DOHH2 (cell line): Measurements from ENCODE around the gene RIPK1.

Experiments
- H3F3A ChIP-seq: fragments of 200-600 bp; sonication (generic), shearing (Covaris generic); 2 replicates; pipeline ENCODE4 v1.6.0; 2016; ENCODE audit warnings: antibody characterized with exemption, mild to moderate bottlenecking; ENCODE audit not compliant: control insufficient read depth, insufficient read depth
- H3K27ac ChIP-seq: fragments of 200-600 bp; sonication (generic); 2 replicates; pipeline ENCODE4 v1.5.1; 2014; ENCODE audit warnings: low read depth, mild to moderate bottlenecking, low read length, moderate library complexity
- H3K27me3 ChIP-seq: fragments of 200-600 bp; sonication (generic); 2 replicates; pipeline ENCODE4 v1.6.1; 2014; ENCODE audit warnings: mild to moderate bottlenecking, low read length, mixed read lengths; ENCODE audit not compliant: control insufficient read depth
- H3K36me3 ChIP-seq: fragments of 200-600 bp; sonication (generic); 2 replicates; pipeline ENCODE4 v1.6.1; 2014; ENCODE audit warnings: mild to moderate bottlenecking, low read length, moderate library complexity, mixed read lengths; ENCODE audit not compliant: control insufficient read depth
- H3K4me1 ChIP-seq: fragments of 200-600 bp; sonication (generic); 2 replicates; pipeline ENCODE4 v1.6.1; 2014; ENCODE audit warnings: mild to moderate bottlenecking, low read length, mixed read lengths; ENCODE audit not compliant: control insufficient read depth
- H3K4me2 ChIP-seq: fragments of 200-600 bp; sonication (generic); 2 replicates; pipeline ENCODE4 v1.6.0; 2014; ENCODE audit warnings: mild to moderate bottlenecking, low read length, moderate library complexity
- H3K4me3 ChIP-seq: fragments of 200-600 bp; sonication (generic); 2 replicates; pipeline ENCODE4 v1.5.1; 2014; ENCODE audit warnings: mild to moderate bottlenecking, low read length, mixed read lengths
- H3K79me2 ChIP-seq: fragments of 200-600 bp; sonication (generic); 2 replicates; pipeline ENCODE4 v1.6.1; 2014; ENCODE audit warnings: mild to moderate bottlenecking, low read length, mixed read lengths; ENCODE audit not compliant: control insufficient read depth
- H3K9me2 ChIP-seq: fragments of 200-600 bp; sonication (generic); replicated peaks from 2 replicates; pipeline ENCODE4 v1.6.1; 2014; ENCODE audit warnings: mild to moderate bottlenecking, low read length, mixed read lengths; ENCODE audit not compliant: control insufficient read depth
- H3K9me3 ChIP-seq: fragments of 200-600 bp; sonication (generic); 2 replicates; pipeline ENCODE4 v1.6.1; 2014; ENCODE audit warnings: antibody characterized with exemption, low read length, mixed read lengths; ENCODE audit not compliant: control insufficient read depth, insufficient read depth
- H4K20me1 ChIP-seq: fragments of 200-600 bp; sonication (generic); 2 replicates; pipeline ENCODE4 v1.6.0; 2014; ENCODE audit warnings: low read depth, mild to moderate bottlenecking, antibody characterized with exemption, low read length, moderate library complexity; ENCODE audit not compliant: control insufficient read depth, insufficient read depth
- CTCF ChIP-seq: fragments of 200-600 bp; sonication (generic); IDR thresholded peaks from one replicate; pipeline ENCODE4 v1.5.1; 2014; ENCODE audit warnings: antibody characterized with exemption, mild to moderate bottlenecking, low read depth, low read length; ENCODE audit not compliant: poor library complexity, severe bottlenecking
- EZH2phosphoT487 ChIP-seq: fragments of 200-600 bp; sonication (generic); IDR thresholded peaks from 2 replicates; pipeline ENCODE4 v1.6.1; 2017; ENCODE audit warnings: borderline replicate concordance, mild to moderate bottlenecking, antibody characterized with exemption, low read length, moderate library complexity, mixed read lengths

The RIPK1 gene

GRCh38 chr6:3128356-3129108 is 60.2 kb downstream of the RIPK1 start:
- peaks cover 30% of the 10 kb centered on the region for H3K36me3 ChIP-seq
- H4K20me1 ChIP-seq: no peaks in the 10 kb centered on the region
- no peak overlapping the region for H3K27ac ChIP-seq
- H3K4me2 ChIP-seq: peak overlapping the region; percentile 29; the same call in 1 of the 2 replicates
- peaks cover 46% of the 10 kb centered on the region for H3K4me1 ChIP-seq
- H3F3A ChIP-seq: peaks cover 9% of the 10 kb centered on the region
- H3K79me2 ChIP-seq: no peaks in the 10 kb centered on the region
- TF ChIP-seq CTCF (no peak), EZH2phosphoT487 (no peak)
- H3K27me3 ChIP-seq: no peaks in the 10 kb centered on the region
- no peak overlapping the region for H3K4me3 ChIP-seq
- H3K9me2 ChIP-seq: no peaks in the 10 kb centered on the region
- H3K9me3 ChIP-seq: no peaks in the 10 kb centered on the region

DNA sequence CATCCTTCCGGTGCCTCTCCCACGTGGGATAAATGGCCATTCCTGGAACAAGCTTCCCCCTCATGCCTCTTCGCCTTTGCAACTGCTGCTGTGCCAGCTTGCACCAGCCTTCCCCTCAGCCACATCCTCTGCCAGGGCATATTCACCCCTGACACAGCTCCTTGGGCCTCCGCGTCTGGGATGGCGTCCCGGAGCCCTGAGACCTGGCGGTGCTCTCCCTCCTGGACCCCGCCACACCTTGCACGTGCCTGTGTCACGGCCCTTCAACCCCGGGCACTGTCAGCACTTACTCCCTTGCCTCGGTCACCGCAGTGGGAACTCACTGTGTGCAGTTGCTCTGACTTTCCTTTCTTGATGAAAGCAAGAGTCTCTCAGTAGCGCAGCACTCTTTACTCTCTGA is 63.4 kb downstream of the RIPK1 start:
- Histone ChIP-seq H3K9me3 (no peaks in the 10 kb centered on the region), H3K9me2 (no peaks in the 10 kb centered on the region), H3K79me2 (no peaks in the 10 kb centered on the region), H3F3A (0 out of 2 replicates have a peak, but pooled peaks cover 2% of the 10 kb centered on the region), H3K27ac (no peak overlapping the region), H3K36me3 (peaks cover 31% of the 10 kb centered on the region), H4K20me1 (no peaks in the 10 kb centered on the region), H3K27me3 (no peaks in the 10 kb centered on the region), H3K4me3 (no peak overlapping the region), H3K4me2 (no peak overlapping the region), H3K4me1 (peaks cover 17% of the 10 kb centered on the region)
- TF ChIP-seq EZH2phosphoT487: no peak
- TF ChIP-seq CTCF: no peak

DNA sequence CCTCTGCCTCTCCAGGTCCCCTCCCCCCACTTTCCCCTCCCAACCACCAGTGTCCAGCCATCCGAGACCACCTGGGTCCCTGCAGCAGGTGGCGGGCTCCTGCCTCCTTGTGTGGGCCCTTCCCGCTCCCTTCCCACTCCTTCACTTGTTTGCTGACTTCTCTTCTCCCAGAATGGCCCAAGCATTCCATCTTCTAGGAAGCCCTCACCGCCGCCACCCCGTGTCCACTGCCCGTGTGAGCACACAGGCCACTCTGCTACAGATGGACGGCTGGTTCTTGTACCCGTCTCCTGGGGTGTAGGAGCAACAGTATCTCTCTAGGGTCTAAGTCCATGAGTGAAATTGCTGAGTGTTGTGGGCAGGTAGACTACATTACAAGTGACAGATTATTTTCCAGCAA is 65.2 kb downstream of the RIPK1 start:
- Histone ChIP-seq H3K9me2 (no peaks in the 10 kb centered on the region), H3F3A (peaks cover 2% of the 10 kb centered on the region; the same call in 1 of the 2 replicates), H3K27me3 (no peaks in the 10 kb centered on the region), H3K27ac (no peak overlapping the region), H3K4me2 (no peak overlapping the region), H3K4me1 (peaks cover 6% of the 10 kb centered on the region), H3K9me3 (no peaks in the 10 kb centered on the region), H3K36me3 (peaks cover 45% of the 10 kb centered on the region), H3K4me3 (no peak overlapping the region), H4K20me1 (no peaks in the 10 kb centered on the region), H3K79me2 (no peaks in the 10 kb centered on the region)
- TF ChIP-seq CTCF: no peak
- no peak for TF ChIP-seq EZH2phosphoT487
